Measurements from ENCODE around the gene AGAP9. TPM values are rescaled to one million over a fixed set of nuclear protein-coding genes. Genes with fewer than 3 reads are reported as not detected.
"Not testable (repeated sequence)": the region's sequence is repeated elsewhere in the genome, so short reads cannot be mapped to it uniquely, and the experiment has no call there.

Gene AGAP9
- polyA plus RNA-seq (2013, experiment 1 of 2) = 5.6 TPM
- polyA plus RNA-seq (2013, experiment 2 of 2) = 4.8 TPM

DNA sequence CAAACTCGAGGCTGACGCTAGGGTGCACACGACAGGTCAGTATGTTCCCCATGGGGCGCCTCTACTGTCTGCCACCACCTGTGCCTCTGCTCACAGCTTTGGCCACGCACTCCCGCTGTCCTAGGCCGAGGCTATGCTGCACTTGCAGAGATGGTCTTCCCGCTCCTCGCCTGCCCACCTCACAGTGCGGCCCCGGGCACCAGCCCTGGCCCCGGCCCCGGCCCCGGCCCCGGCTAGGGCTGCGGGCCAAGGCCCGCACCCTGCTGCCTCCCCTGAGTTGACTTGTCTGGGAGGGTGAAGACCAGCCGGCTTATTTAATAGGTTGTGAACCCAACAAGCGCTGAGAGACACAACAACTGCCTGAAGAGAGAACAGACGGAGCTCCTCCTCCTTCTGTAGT lies at the start of gene AGAP9:
Gene AGAP9 (minus strand): TSS at position 164 of the 400 bp plus-strand sequence. CDS start 112 bp downstream, at position 52.
- no CpG with 5 or more reads among the region's 20 CpGs for WGBS, 2 experiments (ENCODE audit: insufficient coverage in 2 of 2)

GRCh38 chr10:47571138-47571912 lies 47.9 kb upstream of the AGAP9 start:
- WGBS, 2 experiments (ENCODE audit: insufficient coverage in 2 of 2) = no CpG with 5 or more reads among the region's 9 CpGs
- not testable (repeated sequence) for H3K27ac ChIP-seq (ENCODE audit: low read depth, low read length, severe bottlenecking); H3K9me3 ChIP-seq (ENCODE audit: control insufficient read depth, low read length); H3K36me3 ChIP-seq (ENCODE audit: control insufficient read depth, insufficient read depth, low read length); H3K4me3 ChIP-seq (ENCODE audit: extremely low read depth, insufficient read depth, low read length, poor library complexity, severe bottlenecking); H3K4me1 ChIP-seq (ENCODE audit: control insufficient read depth, insufficient read depth, low read length, poor library complexity, severe bottlenecking)

More for the DNA sequence above, at the start of gene AGAP9:
- not testable (repeated sequence) for H3K36me3 ChIP-seq (ENCODE audit: control insufficient read depth, insufficient read depth, low read length); H3K9me3 ChIP-seq (ENCODE audit: control insufficient read depth, low read length); H3K4me3 ChIP-seq (ENCODE audit: extremely low read depth, insufficient read depth, low read length, poor library complexity, severe bottlenecking); H3K4me1 ChIP-seq (ENCODE audit: control insufficient read depth, insufficient read depth, low read length, poor library complexity, severe bottlenecking); H3K27ac ChIP-seq (ENCODE audit: low read depth, low read length, severe bottlenecking)

GRCh38 chr10:47566757-47567156 lies 43.3 kb upstream of the AGAP9 start:
- not testable (repeated sequence) for H3K27ac ChIP-seq (ENCODE audit: low read depth, low read length, severe bottlenecking); H3K9me3 ChIP-seq (ENCODE audit: control insufficient read depth, low read length); H3K36me3 ChIP-seq (ENCODE audit: control insufficient read depth, insufficient read depth, low read length); H3K4me3 ChIP-seq (ENCODE audit: extremely low read depth, insufficient read depth, low read length, poor library complexity, severe bottlenecking); H3K4me1 ChIP-seq (ENCODE audit: control insufficient read depth, insufficient read depth, low read length, poor library complexity, severe bottlenecking)
- WGBS, 2 experiments (ENCODE audit: insufficient coverage in 2 of 2) = no CpG with 5 or more reads among the region's 7 CpGs

- not testable (repeated sequence) for H3K4me3 ChIP-seq (ENCODE audit: extremely low read depth, insufficient read depth, low read length, poor library complexity, severe bottlenecking); H3K9me3 ChIP-seq (ENCODE audit: control insufficient read depth, low read length); H3K4me1 ChIP-seq (ENCODE audit: control insufficient read depth, insufficient read depth, low read length, poor library complexity, severe bottlenecking); H3K36me3 ChIP-seq (ENCODE audit: control insufficient read depth, insufficient read depth, low read length); H3K27ac ChIP-seq (ENCODE audit: low read depth, low read length, severe bottlenecking)
- WGBS, 2 experiments (ENCODE audit: insufficient coverage in 2 of 2) = 83 to 94% methylated on average over 4 to 8 of the region's 18 CpGs
Observed at GRCh38 chr10:47566108-47566699, 42.8 kb upstream of the AGAP9 start.

- H3K4me3 ChIP-seq (ENCODE audit: extremely low read depth, insufficient read depth, low read length, poor library complexity, severe bottlenecking); H3K9me3 ChIP-seq (ENCODE audit: control insufficient read depth, low read length); H3K36me3 ChIP-seq (ENCODE audit: control insufficient read depth, insufficient read depth, low read length); H3K27ac ChIP-seq (ENCODE audit: low read depth, low read length, severe bottlenecking); H3K4me1 ChIP-seq (ENCODE audit: control insufficient read depth, insufficient read depth, low read length, poor library complexity, severe bottlenecking): not testable (repeated sequence)
- WGBS, 2 experiments (ENCODE audit: insufficient coverage in 2 of 2) = 94 to 97% methylated on average over 6 to 18 of the region's 47 CpGs
Observed at GRCh38 chr10:47565517-47565920, 42.1 kb upstream of the AGAP9 start.

GRCh38 chr10:47564953-47565352 lies 41.5 kb upstream of the AGAP9 start:
- H3K9me3 ChIP-seq (ENCODE audit: control insufficient read depth, low read length); H3K36me3 ChIP-seq (ENCODE audit: control insufficient read depth, insufficient read depth, low read length); H3K27ac ChIP-seq (ENCODE audit: low read depth, low read length, severe bottlenecking); H3K4me3 ChIP-seq (ENCODE audit: extremely low read depth, insufficient read depth, low read length, poor library complexity, severe bottlenecking); H3K4me1 ChIP-seq (ENCODE audit: control insufficient read depth, insufficient read depth, low read length, poor library complexity, severe bottlenecking): not testable (repeated sequence)
- 100% methylated on average over 1 to 3 of the region's 27 CpGs for WGBS, 2 experiments (ENCODE audit: insufficient coverage in 2 of 2)

DNA sequence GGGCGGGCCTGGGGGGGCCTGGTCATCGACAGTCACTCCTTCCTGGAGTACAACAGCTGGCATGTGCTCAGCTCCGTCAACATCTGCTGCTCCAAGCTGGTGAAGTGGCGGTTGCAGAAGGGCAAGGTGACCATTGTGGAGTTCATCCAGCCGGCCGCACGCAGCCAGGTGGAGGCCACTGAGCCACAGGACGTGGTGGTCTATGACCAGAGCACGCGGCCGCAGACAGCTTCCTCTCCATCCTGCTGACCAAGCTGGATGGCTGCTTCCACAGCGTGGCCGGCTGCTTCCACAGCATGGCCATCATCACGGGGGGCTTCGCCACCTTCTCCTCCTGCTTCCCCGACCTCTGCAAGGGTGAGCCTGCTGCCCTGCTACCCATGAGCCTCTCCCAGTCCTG lies 40.9 kb upstream of the AGAP9 start:
- 100% methylated on average over 3 of the region's 16 CpGs; no CpG with 5 or more reads in 1 of the 2 experiments for WGBS, 2 experiments (ENCODE audit: insufficient coverage in 2 of 2)
- not testable (repeated sequence) for H3K9me3 ChIP-seq (ENCODE audit: control insufficient read depth, low read length); H3K36me3 ChIP-seq (ENCODE audit: control insufficient read depth, insufficient read depth, low read length); H3K4me3 ChIP-seq (ENCODE audit: extremely low read depth, insufficient read depth, low read length, poor library complexity, severe bottlenecking); H3K27ac ChIP-seq (ENCODE audit: low read depth, low read length, severe bottlenecking); H3K4me1 ChIP-seq (ENCODE audit: control insufficient read depth, insufficient read depth, low read length, poor library complexity, severe bottlenecking)

DNA sequence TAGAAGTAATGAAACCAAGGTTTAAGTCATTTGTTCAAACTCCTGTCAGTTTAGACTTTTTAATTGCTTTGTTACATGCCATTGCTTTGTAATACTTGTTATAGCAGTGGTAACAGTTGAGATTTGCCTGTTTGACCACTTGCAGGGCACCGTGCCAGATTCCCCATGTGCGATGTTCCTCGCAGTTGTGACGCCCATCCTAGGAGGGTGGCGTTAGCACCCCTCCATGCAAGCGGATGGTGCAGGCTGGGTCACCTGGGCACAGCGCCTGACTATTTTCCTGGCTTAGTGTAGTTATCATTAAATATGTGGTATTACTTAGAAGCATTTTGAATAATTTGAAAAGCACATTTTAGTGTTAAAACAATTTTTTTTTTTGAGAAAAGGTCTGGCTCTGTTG lies 37.0 kb upstream of the AGAP9 start:
- WGBS, 2 experiments (ENCODE audit: insufficient coverage in 2 of 2) = 80 to 96% methylated on average over 5 to 6 of the region's 7 CpGs
- not testable (repeated sequence) for H3K9me3 ChIP-seq (ENCODE audit: control insufficient read depth, low read length); H3K27ac ChIP-seq (ENCODE audit: low read depth, low read length, severe bottlenecking); H3K36me3 ChIP-seq (ENCODE audit: control insufficient read depth, insufficient read depth, low read length); H3K4me3 ChIP-seq (ENCODE audit: extremely low read depth, insufficient read depth, low read length, poor library complexity, severe bottlenecking); H3K4me1 ChIP-seq (ENCODE audit: control insufficient read depth, insufficient read depth, low read length, poor library complexity, severe bottlenecking)

DNA sequence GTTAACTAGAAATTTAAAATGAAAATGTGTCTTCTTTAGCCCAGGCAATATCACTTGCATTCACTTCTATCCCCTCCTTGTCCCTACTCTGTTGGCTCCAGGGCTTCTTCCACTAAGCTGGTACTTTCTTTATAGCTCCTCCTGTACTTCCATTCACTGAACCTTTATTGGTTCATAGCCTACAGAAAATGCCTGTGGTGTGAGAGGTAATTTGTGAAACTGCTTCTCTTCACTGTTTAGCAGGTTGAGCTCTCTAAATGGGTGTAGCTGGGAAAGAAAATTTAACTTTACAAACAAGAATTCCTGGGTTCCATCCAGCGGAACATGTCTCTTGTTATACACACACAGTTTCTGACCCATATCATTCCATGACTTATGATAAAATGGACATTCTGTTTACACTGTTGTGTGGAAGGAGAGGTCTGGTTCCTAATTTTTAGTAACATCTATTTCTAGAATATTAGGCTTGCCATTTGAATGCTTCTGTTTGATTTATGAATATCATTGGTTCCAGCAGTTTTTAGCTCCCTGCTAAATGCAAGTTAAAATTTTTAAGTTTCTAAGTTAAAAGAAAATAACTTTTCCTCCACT lies 36.4 kb upstream of the AGAP9 start:
- not testable (repeated sequence) for H3K27ac ChIP-seq (ENCODE audit: low read depth, low read length, severe bottlenecking); H3K9me3 ChIP-seq (ENCODE audit: control insufficient read depth, low read length); H3K36me3 ChIP-seq (ENCODE audit: control insufficient read depth, insufficient read depth, low read length); H3K4me3 ChIP-seq (ENCODE audit: extremely low read depth, insufficient read depth, low read length, poor library complexity, severe bottlenecking); H3K4me1 ChIP-seq (ENCODE audit: control insufficient read depth, insufficient read depth, low read length, poor library complexity, severe bottlenecking)
- WGBS, 2 experiments (ENCODE audit: insufficient coverage in 2 of 2) = no CpG with 5 or more reads among the region's 1 CpG

GRCh38 chr10:47558109-47558508 lies 34.7 kb upstream of the AGAP9 start:
- not testable (repeated sequence) for H3K9me3 ChIP-seq (ENCODE audit: control insufficient read depth, low read length); H3K4me3 ChIP-seq (ENCODE audit: extremely low read depth, insufficient read depth, low read length, poor library complexity, severe bottlenecking); H3K36me3 ChIP-seq (ENCODE audit: control insufficient read depth, insufficient read depth, low read length); H3K4me1 ChIP-seq (ENCODE audit: control insufficient read depth, insufficient read depth, low read length, poor library complexity, severe bottlenecking); H3K27ac ChIP-seq (ENCODE audit: low read depth, low read length, severe bottlenecking)
- WGBS, 2 experiments (ENCODE audit: insufficient coverage in 2 of 2) = no CpG with 5 or more reads among the region's 5 CpGs

GRCh38 chr10:47557616-47558015 lies 34.2 kb upstream of the AGAP9 start:
- H3K4me1 ChIP-seq (ENCODE audit: control insufficient read depth, insufficient read depth, low read length, poor library complexity, severe bottlenecking); H3K4me3 ChIP-seq (ENCODE audit: extremely low read depth, insufficient read depth, low read length, poor library complexity, severe bottlenecking); H3K36me3 ChIP-seq (ENCODE audit: control insufficient read depth, insufficient read depth, low read length); H3K9me3 ChIP-seq (ENCODE audit: control insufficient read depth, low read length); H3K27ac ChIP-seq (ENCODE audit: low read depth, low read length, severe bottlenecking): not testable (repeated sequence)
